Thoracic aorta (tissue), 2 donors: ENCODE data around the gene GARIN6. TPM values are rescaled to one million over a fixed set of nuclear protein-coding genes. Genes with fewer than 3 reads are reported as not detected.

Source experiments
- ATAC-seq: fragments of 150-250 bp; one replicate; pipeline ENCODE4 v1.8.0; 2017; ENCODE audit warnings: low read depth; ENCODE audit not compliant: insufficient number of reproducible peaks, low FRiP score
- DNase-seq: peaks from one replicate; pipeline ENCODE4 v3.0.0-alpha.2; 2020; ENCODE audit warnings: low spot score
- H3K27ac ChIP-seq, 2 donors: fragments of 200-600 bp; sonication (generic); 1 replicate in 1 of 2; 2 replicates in 1 of 2; pipeline ENCODE4 v1.5.1; 2016; ENCODE audit warnings: mild to moderate bottlenecking in 2 of 2, moderate library complexity in 2 of 2
- H3K27me3 ChIP-seq: fragments of 200-600 bp; sonication (generic); replicated peaks from 2 replicates; pipeline ENCODE4 v1.6.0; 2016; ENCODE audit warnings: mild to moderate bottlenecking; ENCODE audit not compliant: insufficient read depth
- H3K36me3 ChIP-seq: fragments of 200-600 bp; sonication (generic); one replicate; pipeline ENCODE4 v1.5.1; 2016
- H3K4me1 ChIP-seq, 2 donors: fragments of 200-600 bp; sonication (generic); 1 replicate in 1 of 2; 2 replicates in 1 of 2; pipeline versions ENCODE4 v1.5.1 to v1.6.0; 2016; ENCODE audit warnings: low read depth in 2 of 2, mild to moderate bottlenecking in 1 of 2; ENCODE audit not compliant: control insufficient read depth in 1 of 2
- H3K4me3 ChIP-seq: fragments of 200-600 bp; sonication (generic); 2 replicates; pipeline ENCODE4 v1.5.1; 2016; ENCODE audit warnings: mild to moderate bottlenecking
- H3K9me3 ChIP-seq: fragments of 200-600 bp; sonication (generic); 2 replicates; pipeline ENCODE4 v1.5.1; 2016
- CTCF ChIP-seq: fragments of 200-600 bp; sonication (generic); IDR thresholded peaks from one replicate; pipeline ENCODE4 v1.5.1; 2019; ENCODE audit warnings: antibody characterized with exemption
- total RNA-seq, 2 donors: library from RNA; depleted of rRNA; stranded (reverse); fragments of >200 nt; gene quantifications; one replicate each; pipeline versions ENCODE4 v1.1.0 to v1.2.3, GENCODE V29; 2016

GARIN6 gene
- total RNA-seq, 2 donors from 2014 or later, result not detected

- TF ChIP-seq CTCF, result no peak
- no peaks in the 10 kb centered on the region for H3K36me3 ChIP-seq
- H3K27ac ChIP-seq, result no peak overlapping the region
- no peaks in the 10 kb centered on the region for H3K4me1 ChIP-seq
- no peak overlapping the region for H3K4me3 ChIP-seq
- no peaks in the 10 kb centered on the region for H3K27me3 ChIP-seq
- ATAC-seq (no peak), DNase-seq (no peak)
- no peaks in the 10 kb centered on the region for H3K9me3 ChIP-seq
These were observed 2.9 kb upstream of the GARIN6 start for GRCh38 chr12:99644629-99645028.

DNA sequence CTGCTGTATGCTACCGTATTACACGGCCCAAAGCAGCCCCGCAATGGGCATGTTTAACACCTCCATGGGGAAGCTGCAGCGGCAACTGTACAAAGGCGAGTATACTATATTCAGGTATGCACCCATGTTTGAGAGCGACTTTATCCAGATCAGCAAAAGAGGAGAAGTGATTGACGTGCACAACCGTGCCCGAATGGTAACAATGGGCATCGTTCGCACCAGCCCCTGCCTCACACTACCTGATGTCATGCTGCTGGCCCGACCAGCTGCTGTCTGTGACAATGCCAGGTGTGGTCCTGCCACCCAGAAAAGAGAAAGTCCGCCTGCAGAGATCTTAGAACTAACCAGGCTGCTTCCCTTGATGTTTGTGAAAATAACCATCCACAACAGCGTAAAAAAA is 630 bp downstream of the GARIN6 start:
- H3K4me3 ChIP-seq, result no peak overlapping the region
- H3K27ac ChIP-seq, result no peak overlapping the region
- H3K4me1 ChIP-seq, result no peaks in the 10 kb centered on the region
- DNase-seq, result no peak
- no peaks in the 10 kb centered on the region for H3K36me3 ChIP-seq
- no peaks in the 10 kb centered on the region for H3K9me3 ChIP-seq
- TF ChIP-seq CTCF, result no peak
- no peak for ATAC-seq
- no peaks in the 10 kb centered on the region for H3K27me3 ChIP-seq

DNA sequence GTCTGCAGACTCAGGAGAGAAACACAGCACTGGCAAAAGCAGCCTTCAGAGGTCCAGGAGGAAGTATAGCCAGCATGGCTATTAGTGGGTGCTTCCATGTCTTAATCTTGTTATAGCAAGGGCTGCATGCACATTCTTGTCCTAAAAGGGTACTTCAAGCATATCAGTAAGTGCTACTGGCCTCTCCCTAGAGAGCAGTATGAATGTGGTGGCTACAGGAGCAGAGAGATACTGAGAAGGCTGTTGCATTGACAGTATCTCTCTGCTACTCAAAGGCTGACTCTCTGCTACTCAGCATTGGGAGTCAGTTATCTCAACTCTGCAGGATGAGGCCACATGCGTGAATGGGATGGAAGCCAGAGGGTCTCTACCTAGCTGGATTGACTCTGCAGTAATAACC is 2.0 kb downstream of the GARIN6 start:
- no peaks in the 10 kb centered on the region for H3K27me3 ChIP-seq
- H3K4me1 ChIP-seq, result no peaks in the 10 kb centered on the region
- H3K36me3 ChIP-seq, result no peaks in the 10 kb centered on the region
- TF ChIP-seq CTCF, result no peak
- H3K4me3 ChIP-seq, result no peak overlapping the region
- ATAC-seq, result no peak
- no peaks in the 10 kb centered on the region for H3K9me3 ChIP-seq
- DNase-seq, result no peak
- no peak overlapping the region for H3K27ac ChIP-seq

GRCh38 chr12:99658671-99659349 is 11.3 kb downstream of the GARIN6 start:
- Histone ChIP-seq H3K9me3 (peaks cover 2% of the 10 kb centered on the region), H3K27me3 (no peaks in the 10 kb centered on the region), H3K4me3 (no peak overlapping the region), H3K27ac (no peak overlapping the region), H3K36me3 (no peaks in the 10 kb centered on the region), H3K4me1 (no peaks in the 10 kb centered on the region)
- DNase-seq (no peak), ATAC-seq (no peak)
- no peak for TF ChIP-seq CTCF

GRCh38 chr12:99670635-99671034 is 23.1 kb downstream of the GARIN6 start:
- no peak overlapping the region for H3K4me3 ChIP-seq
- H3K27me3 ChIP-seq, result no peaks in the 10 kb centered on the region
- H3K36me3 ChIP-seq, result no peaks in the 10 kb centered on the region
- no peak for DNase-seq
- H3K27ac ChIP-seq, result no peak overlapping the region
- H3K9me3 ChIP-seq, result peaks cover 9% of the 10 kb centered on the region
- H3K4me1 ChIP-seq, result no peaks in the 10 kb centered on the region
- no peak for TF ChIP-seq CTCF
- ATAC-seq, result no peak
